Fibroblast of mammary gland (primary cell): ENCODE results near the gene CAPRIN2.

Source experiments
- DNase-seq: peaks from one replicate; pipeline ENCODE4 v3.0.0-alpha.2; 2010; ENCODE audit warnings: low read depth
- H3K4me3 ChIP-seq: 2 replicates; pipeline ENCODE4 v1.5.1; 2011; ENCODE audit warnings: low read depth, mild to moderate bottlenecking, low read length, moderate library complexity; ENCODE audit not compliant: control insufficient read depth
- TF ChIP-seq, protein P1 (sequence below): conservative IDR thresholded peaks from 2 replicates; pipeline ENCODE4 v1.5.1; 2011; ENCODE audit warnings: low read depth, low read length, inconsistent platforms; ENCODE audit not compliant: control insufficient read depth, insufficient read depth

CAPRIN2 gene

DNA sequence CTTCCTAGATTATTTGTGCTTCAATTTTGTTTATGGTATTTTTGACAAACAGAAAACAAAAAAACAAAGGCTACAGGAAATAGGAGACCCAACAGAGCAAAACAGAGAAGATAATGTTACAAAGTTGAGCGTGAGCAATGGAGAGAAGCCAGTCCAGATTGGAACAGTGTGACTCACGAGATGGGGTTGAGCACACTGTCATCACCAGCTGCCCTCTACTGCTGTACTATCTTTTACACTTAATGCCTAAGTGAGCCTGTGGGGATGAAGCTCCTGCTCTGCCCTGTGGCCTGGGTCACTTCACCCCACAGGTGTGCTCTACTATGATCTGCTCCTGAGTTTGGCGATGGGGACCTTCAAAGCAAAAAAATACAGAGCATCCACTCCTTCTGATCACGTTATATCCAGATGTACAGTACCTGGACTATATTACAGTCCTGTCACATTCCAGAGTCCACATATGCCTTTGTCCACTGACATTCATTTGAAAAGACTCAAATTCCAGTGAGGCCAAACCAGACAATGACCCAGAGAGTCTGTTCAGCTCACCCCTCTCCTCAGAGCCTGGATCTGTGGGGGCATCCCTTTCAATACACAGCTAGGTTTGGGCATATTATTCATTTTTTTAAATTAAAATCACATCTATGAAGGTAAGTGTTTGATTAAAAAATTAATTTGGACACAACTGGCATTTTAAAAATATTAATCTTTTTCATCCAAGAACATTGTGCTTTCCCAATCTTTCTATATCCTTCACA lies 63.5 kb downstream of the CAPRIN2 start:
- TF ChIP-seq, protein P1, sequence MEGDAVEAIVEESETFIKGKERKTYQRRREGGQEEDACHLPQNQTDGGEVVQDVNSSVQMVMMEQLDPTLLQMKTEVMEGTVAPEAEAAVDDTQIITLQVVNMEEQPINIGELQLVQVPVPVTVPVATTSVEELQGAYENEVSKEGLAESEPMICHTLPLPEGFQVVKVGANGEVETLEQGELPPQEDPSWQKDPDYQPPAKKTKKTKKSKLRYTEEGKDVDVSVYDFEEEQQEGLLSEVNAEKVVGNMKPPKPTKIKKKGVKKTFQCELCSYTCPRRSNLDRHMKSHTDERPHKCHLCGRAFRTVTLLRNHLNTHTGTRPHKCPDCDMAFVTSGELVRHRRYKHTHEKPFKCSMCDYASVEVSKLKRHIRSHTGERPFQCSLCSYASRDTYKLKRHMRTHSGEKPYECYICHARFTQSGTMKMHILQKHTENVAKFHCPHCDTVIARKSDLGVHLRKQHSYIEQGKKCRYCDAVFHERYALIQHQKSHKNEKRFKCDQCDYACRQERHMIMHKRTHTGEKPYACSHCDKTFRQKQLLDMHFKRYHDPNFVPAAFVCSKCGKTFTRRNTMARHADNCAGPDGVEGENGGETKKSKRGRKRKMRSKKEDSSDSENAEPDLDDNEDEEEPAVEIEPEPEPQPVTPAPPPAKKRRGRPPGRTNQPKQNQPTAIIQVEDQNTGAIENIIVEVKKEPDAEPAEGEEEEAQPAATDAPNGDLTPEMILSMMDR, result peak; percentile 4
- DNase-seq, result peak; percentile 90
- H3K4me3 ChIP-seq, result no peak overlapping the region

DNA sequence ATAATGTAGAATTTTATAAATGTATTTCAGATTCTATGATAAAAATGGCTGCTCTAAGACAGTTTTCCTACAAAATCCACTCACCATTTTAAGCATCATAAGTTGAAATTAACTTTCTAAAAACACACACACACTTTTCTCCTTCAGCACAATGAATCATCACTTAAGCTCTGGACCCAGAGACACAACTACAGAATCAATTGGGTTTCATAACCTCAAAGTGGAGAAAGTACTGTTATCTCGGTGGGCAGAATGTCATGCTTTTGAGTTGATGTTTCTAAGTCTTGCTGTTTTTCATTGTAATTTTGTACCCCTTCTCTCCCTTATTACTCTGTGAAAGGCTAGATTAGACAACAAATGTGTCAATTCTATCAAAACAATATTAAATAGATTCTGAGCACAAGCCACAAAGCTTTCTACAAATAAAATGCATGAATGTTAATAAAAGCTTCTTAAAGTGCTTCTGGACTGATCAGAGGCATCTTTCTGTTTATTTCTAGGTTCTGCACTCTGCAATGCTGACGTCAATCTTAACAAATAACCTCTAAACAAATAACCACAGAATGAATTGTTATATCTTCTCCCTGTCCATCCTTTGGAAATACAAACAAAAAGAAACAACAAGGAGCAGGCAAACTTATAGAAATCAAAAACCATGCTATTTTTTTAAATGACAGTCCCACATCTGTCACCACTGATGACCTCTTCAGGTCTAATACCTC lies 67.3 kb downstream of the CAPRIN2 start:
- no peak overlapping the region for H3K4me3 ChIP-seq
- TF ChIP-seq, protein P1, result no peak
- peak; percentile 37 for DNase-seq

DNA sequence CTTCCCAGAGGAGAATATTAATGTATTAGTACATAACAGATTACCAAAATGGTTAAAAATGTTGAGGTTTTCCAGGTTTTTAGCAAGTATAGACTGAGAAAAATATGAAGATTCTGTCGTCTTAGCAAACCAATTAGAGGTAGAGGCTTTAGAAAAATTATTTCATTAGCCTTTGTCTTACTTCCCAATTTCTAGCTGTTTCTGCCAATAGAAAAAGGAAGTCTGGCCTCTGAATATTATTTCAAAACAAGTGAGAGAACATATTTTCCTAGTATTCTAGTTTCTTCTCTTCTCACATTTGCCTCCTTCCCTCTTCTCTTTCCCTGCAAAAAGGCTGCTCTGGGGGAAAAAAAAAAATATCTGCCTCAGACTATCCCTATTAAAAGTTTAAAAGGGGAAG lies 75.5 kb downstream of the CAPRIN2 start:
- DNase-seq, result no peak
- no peak overlapping the region for H3K4me3 ChIP-seq
- TF ChIP-seq, protein P1, result no peak

DNA sequence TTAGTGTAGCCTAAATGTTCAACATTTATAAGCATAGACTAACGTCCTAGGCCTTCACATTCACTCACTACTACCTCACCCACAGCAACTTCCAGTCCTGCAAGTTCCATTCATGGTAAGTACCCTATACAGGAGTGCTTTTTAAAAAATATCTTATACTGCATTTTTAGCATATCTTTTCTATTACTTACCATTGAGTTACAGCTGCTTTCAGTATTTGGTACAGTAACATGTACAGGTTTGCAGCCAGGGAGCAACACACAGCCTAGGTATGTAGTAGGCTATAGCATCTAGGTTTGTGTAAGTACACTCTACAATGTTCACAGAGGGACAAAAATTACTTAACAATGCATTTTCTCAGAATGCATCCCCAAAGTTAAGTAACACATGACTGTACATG lies 76.5 kb downstream of the CAPRIN2 start:
- no peak overlapping the region for H3K4me3 ChIP-seq
- no peak for DNase-seq
- TF ChIP-seq, protein P1, result no peak

DNA sequence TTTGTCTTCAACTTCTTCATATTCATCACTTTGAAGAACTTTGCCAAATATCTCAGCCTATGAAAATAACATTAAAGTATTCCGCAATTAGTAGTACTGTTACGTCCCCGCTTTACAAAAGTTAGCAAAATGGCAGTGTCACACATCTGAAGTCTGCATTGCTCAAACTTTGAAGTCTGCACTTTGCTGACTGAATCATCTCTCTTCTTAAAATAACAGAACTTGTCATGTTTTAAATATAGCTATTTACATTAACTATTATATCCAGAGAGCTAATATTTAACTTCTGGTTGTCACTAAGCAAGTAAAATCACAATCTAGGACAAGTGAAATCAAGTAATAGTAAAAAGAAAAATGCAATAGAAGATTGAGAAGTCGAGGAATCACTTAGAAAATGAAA lies 93.5 kb downstream of the CAPRIN2 start:
- no peak overlapping the region for H3K4me3 ChIP-seq
- TF ChIP-seq, protein P1, result no peak
- DNase-seq, result no peak
